ENCODE measurements around the gene BRPF1.

Gene BRPF1

GRCh38 chr3:9761919-9762318 is 30.4 kb downstream of the BRPF1 start:
- Histone ChIP-seq H3K4me3 (replicated peaks; ENCODE audit: insufficient read depth, low read length) (no peak overlapping the region), H3K27ac (replicated peaks) (no peak overlapping the region), H3K27me3 (ENCODE audit: insufficient read depth, poor library complexity, severe bottlenecking) (no peaks in the 10 kb centered on the region)
- no peak for DNase-seq (ENCODE audit: low read depth in 1 of 2, low spot score in 1 of 2)
- TF ChIP-seq, protein P1, sequence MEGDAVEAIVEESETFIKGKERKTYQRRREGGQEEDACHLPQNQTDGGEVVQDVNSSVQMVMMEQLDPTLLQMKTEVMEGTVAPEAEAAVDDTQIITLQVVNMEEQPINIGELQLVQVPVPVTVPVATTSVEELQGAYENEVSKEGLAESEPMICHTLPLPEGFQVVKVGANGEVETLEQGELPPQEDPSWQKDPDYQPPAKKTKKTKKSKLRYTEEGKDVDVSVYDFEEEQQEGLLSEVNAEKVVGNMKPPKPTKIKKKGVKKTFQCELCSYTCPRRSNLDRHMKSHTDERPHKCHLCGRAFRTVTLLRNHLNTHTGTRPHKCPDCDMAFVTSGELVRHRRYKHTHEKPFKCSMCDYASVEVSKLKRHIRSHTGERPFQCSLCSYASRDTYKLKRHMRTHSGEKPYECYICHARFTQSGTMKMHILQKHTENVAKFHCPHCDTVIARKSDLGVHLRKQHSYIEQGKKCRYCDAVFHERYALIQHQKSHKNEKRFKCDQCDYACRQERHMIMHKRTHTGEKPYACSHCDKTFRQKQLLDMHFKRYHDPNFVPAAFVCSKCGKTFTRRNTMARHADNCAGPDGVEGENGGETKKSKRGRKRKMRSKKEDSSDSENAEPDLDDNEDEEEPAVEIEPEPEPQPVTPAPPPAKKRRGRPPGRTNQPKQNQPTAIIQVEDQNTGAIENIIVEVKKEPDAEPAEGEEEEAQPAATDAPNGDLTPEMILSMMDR (IDR thresholded peaks at IDR 0.05; ENCODE audit: insufficient read depth, low read length): no peak
- TF ChIP-seq POLR2AphosphoS5 (IDR thresholded peaks at IDR 0.05; ENCODE audit: low read depth) (no peak), SPI1 (IDR thresholded peaks at IDR 0.05; ENCODE audit: borderline replicate concordance, low read depth) (no peak), GABPA (IDR thresholded peaks at IDR 0.05; ENCODE audit: low read depth) (no peak)
- TF ChIP-seq, protein P2, sequence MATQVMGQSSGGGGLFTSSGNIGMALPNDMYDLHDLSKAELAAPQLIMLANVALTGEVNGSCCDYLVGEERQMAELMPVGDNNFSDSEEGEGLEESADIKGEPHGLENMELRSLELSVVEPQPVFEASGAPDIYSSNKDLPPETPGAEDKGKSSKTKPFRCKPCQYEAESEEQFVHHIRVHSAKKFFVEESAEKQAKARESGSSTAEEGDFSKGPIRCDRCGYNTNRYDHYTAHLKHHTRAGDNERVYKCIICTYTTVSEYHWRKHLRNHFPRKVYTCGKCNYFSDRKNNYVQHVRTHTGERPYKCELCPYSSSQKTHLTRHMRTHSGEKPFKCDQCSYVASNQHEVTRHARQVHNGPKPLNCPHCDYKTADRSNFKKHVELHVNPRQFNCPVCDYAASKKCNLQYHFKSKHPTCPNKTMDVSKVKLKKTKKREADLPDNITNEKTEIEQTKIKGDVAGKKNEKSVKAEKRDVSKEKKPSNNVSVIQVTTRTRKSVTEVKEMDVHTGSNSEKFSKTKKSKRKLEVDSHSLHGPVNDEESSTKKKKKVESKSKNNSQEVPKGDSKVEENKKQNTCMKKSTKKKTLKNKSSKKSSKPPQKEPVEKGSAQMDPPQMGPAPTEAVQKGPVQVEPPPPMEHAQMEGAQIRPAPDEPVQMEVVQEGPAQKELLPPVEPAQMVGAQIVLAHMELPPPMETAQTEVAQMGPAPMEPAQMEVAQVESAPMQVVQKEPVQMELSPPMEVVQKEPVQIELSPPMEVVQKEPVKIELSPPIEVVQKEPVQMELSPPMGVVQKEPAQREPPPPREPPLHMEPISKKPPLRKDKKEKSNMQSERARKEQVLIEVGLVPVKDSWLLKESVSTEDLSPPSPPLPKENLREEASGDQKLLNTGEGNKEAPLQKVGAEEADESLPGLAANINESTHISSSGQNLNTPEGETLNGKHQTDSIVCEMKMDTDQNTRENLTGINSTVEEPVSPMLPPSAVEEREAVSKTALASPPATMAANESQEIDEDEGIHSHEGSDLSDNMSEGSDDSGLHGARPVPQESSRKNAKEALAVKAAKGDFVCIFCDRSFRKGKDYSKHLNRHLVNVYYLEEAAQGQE (IDR thresholded peaks at IDR 0.05; ENCODE audit: insufficient replicate concordance, low read depth): no peak

- DNase-seq (ENCODE audit: low read depth in 1 of 2, low spot score in 1 of 2): no peak
- H3K27me3 ChIP-seq (ENCODE audit: insufficient read depth, poor library complexity, severe bottlenecking): no peaks in the 10 kb centered on the region
- TF ChIP-seq, protein P2 (IDR thresholded peaks at IDR 0.05; ENCODE audit: insufficient replicate concordance, low read depth): no peak
- no peak for TF ChIP-seq SPI1 (IDR thresholded peaks at IDR 0.05; ENCODE audit: borderline replicate concordance, low read depth)
- TF ChIP-seq POLR2AphosphoS5 (IDR thresholded peaks at IDR 0.05; ENCODE audit: low read depth): 0 out of 2 replicates have a peak, but pooled peaks have one; percentile 37
- TF ChIP-seq, protein P1 (IDR thresholded peaks at IDR 0.05; ENCODE audit: insufficient read depth, low read length): no peak
- no peak overlapping the region for H3K27ac ChIP-seq (replicated peaks)
- no peak overlapping the region for H3K4me3 ChIP-seq (replicated peaks; ENCODE audit: insufficient read depth, low read length)
These were observed 31.3 kb downstream of the BRPF1 start for GRCh38 chr3:9762871-9763270.

- H3K27me3 ChIP-seq (ENCODE audit: insufficient read depth, poor library complexity, severe bottlenecking): no peaks in the 10 kb centered on the region
- no peak for DNase-seq (ENCODE audit: low read depth in 1 of 2, low spot score in 1 of 2)
- TF ChIP-seq SPI1 (IDR thresholded peaks at IDR 0.05; ENCODE audit: borderline replicate concordance, low read depth) (no peak), GABPA (IDR thresholded peaks at IDR 0.05; ENCODE audit: low read depth) (no peak), POLR2AphosphoS5 (IDR thresholded peaks at IDR 0.05; ENCODE audit: low read depth) (no peak)
- TF ChIP-seq, protein P1 (IDR thresholded peaks at IDR 0.05; ENCODE audit: insufficient read depth, low read length): no peak
- TF ChIP-seq, protein P2 (IDR thresholded peaks at IDR 0.05; ENCODE audit: insufficient replicate concordance, low read depth): no peak
- no peak overlapping the region for H3K4me3 ChIP-seq (replicated peaks; ENCODE audit: insufficient read depth, low read length)
- no peak overlapping the region for H3K27ac ChIP-seq (replicated peaks)
These were observed 34.3 kb downstream of the BRPF1 start for GRCh38 chr3:9765865-9766264.
